ENCODE results near the gene TNFSF4.
"Not testable (repeated sequence)": the region's sequence is repeated elsewhere in the genome, so short reads cannot be mapped to it uniquely, and the experiment has no call there.

TNFSF4 gene, protein sequence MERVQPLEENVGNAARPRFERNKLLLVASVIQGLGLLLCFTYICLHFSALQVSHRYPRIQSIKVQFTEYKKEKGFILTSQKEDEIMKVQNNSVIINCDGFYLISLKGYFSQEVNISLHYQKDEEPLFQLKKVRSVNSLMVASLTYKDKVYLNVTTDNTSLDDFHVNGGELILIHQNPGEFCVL

DNA sequence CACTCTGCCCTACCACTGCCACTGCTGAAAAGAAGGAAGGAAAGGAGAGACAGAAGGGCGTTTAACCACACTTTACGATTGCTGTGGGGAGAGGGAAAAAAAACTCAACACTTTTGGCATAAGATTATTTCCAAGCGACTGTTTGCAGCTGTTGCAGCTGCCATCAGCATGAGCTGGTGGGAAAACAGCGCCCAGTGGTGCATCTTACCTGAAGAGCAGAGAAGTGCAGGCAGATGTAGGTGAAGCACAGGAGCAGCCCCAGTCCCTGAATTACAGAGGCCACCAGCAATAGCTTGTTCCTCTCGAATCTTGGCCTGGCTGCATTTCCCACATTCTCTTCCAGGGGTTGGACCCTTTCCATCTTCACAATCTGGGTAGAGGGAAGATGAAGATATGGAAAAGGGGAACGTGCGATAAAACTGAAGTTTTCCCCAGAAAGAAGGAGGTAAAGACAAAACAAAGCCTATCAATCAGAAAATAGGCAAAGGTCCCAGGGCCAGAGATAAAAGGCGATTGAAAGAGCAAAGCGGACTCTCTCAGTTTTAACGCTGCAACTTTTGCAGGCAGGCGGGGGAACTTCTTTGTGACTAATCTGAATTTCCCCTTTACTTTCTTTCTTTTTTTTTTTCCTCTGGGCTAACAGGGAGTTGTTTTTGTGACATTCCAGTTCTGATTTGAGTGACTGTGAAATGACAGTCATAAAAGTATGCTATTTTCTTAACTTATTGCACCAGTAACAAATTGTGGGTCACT, at the start of gene TNFSF4:
TSS of gene TNFSF4 (minus strand) at position 516 of the 753 bp plus-strand sequence. CDS start at position 361, 155 bp downstream.
- DNase-seq: peak; percentile 19

GRCh38 chr1:173255214-173255813, 48.2 kb upstream of the TNFSF4 start:
- DNase-seq: peak; percentile 15

DNA sequence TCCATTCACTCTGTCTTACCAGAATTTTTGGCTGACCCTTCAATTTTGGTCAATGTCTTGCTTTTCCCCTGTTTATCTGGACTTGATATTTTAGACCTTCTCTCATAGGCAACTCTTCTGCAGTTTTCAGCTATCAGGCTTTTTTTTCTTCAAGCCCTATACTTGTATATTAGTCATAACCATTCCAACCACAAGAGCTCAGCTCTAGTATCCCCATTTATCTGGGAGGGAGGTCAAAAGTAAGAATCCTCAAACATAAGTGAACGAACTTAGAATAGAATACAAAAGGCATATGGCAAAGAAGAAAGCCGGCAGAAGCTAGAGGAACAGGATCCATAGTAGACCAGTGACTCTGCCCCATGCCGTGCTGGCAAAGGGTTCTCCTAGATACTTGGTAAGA, 45.9 kb upstream of the TNFSF4 start:
- no peak for DNase-seq

GRCh38 chr1:173249349-173249748, 42.2 kb upstream of the TNFSF4 start:
- DNase-seq: no peak

- DNase-seq: no peak
These were observed 41.3 kb upstream of the TNFSF4 start for GRCh38 chr1:173248247-173248940.

GRCh38 chr1:173245892-173246291, 38.8 kb upstream of the TNFSF4 start:
- DNase-seq: no peak

GRCh38 chr1:173243300-173243699, 36.2 kb upstream of the TNFSF4 start:
- no peak for DNase-seq

DNA sequence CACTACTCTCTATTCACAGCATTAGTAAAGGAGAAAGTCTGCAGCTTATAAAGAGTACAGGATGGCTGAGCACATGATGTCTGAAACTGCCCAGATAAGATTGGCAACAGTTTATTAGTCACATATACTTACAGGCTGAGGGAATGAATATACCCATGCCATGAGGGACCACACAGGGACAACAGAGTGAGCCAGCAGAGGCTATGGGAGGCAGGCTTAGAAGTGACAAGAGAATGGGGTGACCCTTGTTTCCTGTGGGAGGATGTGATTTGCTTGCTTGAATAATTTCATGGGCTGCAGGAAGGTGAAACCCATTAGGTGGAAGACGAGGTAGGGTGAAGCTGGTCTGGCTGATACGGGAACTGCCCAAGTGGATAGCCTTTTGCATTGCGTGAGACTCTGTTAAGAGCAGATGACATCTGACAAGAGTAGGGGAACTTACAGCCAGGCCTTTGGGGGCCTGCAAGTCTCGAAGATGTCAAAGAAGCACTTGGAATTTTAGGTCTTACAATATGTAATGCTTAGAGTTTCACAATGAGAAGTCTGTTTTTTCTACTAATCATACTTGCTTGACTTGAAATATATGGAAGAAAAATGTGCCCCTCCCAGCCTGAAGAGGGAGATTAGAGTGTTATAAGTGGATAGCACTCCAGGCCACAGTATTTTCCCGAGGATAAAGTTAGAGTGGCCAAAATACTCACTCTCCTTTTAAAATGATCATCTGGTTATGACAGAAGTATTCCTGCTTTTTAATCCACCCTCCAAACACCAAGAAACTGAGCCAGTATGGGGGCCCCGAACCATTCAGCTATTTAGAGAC, 34.6 kb upstream of the TNFSF4 start:
- no peak for DNase-seq

GRCh38 chr1:173240609-173241008, 33.5 kb upstream of the TNFSF4 start:
- DNase-seq: no peak

GRCh38 chr1:173239058-173239457, 31.9 kb upstream of the TNFSF4 start:
- no peak for DNase-seq

DNA sequence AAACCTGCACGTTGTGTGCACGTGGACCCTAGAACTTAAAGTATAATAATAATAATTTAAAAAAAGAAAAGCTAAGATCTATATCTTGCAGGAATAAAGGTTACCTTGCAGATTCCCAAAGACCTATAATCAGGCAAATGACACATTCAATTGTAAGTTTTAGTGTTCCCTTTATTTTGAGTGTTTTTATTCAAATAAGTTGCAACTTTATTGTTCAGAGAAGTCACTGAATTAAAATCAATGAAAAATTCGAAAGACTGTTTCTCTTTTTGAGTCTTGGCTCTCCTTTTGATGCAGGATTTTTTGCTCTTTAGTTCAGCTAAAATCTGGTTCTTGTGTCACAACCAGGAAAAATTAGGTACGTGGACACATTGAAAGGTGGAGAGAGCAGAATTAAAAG, 27.8 kb upstream of the TNFSF4 start:
- DNase-seq: no peak

- not testable (repeated sequence) for DNase-seq
These were observed 27.3 kb upstream of the TNFSF4 start for GRCh38 chr1:173234434-173234833.

DNA sequence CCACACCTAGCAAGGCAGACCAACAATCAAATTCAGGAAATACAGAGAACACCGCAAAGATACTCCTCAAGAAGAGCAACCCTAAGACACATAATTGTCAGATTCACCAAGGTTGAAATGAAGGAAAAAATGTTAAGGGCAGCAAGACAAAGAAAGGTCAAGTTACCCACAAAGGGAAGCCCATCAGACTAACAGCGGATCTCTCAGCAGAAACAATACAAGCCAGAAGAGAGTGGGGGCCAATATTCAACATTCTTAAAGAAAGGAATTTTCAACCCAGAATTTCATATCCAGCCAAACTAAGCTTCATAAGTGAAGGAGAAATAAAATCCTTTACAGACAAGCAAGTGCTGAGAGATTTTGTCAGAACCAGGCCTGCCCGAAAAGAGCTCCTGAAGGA, 21.9 kb upstream of the TNFSF4 start:
- DNase-seq: not testable (repeated sequence)

- DNase-seq: no peak
These were observed 17.8 kb upstream of the TNFSF4 start for GRCh38 chr1:173224949-173225348.

- DNase-seq: no peak
These were observed 17.3 kb upstream of the TNFSF4 start for GRCh38 chr1:173224280-173224892.

DNA sequence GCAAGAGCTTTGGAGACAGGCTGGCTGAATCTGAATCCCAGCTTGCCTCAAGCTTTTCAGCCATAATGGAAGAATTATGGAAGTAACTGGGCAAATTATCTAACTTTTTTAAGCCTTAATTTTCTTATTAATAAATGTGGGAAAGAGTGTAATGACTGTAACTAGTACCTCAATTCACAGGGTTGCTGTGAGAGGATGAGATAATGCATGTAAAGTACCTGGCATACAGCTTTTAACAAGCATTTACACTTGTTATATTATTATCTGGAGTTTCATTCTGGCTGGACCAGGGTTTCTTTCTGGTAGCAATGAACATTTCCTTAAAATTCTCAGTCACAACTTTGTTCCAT, 15.9 kb upstream of the TNFSF4 start:
- DNase-seq: no peak

- DNase-seq: no peak
These were observed 15.3 kb upstream of the TNFSF4 start for GRCh38 chr1:173222149-173223030.

DNA sequence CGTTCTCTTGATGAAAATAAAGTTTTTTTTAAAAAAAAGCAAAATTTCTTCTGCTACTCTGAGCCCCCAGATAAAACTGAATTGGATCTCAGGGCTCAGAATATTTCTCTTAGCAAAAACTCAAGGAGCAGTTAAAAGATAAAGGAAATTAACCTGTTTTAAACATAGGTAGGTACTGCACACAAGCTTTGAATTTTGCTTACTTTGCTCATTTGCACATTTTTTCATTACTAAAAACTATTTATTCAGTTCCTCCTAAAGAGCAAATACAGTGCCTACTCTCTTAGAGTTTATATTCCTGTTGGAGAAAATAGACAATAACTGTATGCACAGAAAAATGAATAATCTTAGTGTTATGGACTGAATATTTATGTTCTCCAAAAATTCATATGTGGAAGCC, 13.0 kb upstream of the TNFSF4 start:
- DNase-seq: no peak

DNA sequence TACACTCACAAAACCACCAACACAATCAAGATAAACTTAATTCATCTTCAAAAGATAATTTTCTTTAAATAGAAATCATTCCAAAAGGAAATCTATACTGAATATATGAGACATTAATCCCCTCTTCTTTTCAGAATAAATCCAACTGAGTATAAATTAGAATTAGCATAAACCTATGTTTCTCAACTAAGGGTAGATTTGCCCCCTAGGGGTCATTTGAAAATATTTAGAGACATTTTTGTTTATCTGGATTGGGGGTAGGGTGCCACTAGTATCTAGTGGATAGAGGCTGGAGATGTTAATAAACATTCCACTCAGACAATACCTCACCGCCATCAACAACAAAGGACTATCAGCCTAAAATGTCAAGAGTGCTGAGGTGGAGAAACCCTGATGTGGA, 6.5 kb upstream of the TNFSF4 start:
- no peak for DNase-seq

DNA sequence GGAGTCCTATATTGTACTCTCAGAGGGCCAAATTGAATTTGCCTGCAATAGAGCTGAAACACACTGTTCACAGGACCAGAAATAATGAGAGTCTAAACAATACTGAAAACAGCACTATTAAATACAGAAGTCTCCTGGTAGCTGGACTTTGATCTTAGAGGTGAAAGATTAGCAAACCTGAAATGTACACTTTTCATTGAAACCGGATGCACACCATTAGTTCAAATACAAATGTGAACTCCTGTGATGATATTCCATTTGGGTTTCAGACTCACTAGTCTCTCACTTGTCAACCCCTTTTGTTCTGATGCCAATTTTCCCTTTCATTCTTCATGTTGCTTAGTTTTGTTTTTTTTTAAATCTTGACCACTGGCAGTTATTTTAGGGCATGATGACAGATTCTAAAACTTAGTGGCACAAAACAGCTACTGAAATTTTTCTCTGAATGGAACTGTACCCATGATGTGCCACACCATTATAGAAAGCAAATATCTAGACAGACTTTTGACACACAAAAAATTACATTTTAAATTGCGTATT, 5.9 kb upstream of the TNFSF4 start:
- no peak for DNase-seq

DNA sequence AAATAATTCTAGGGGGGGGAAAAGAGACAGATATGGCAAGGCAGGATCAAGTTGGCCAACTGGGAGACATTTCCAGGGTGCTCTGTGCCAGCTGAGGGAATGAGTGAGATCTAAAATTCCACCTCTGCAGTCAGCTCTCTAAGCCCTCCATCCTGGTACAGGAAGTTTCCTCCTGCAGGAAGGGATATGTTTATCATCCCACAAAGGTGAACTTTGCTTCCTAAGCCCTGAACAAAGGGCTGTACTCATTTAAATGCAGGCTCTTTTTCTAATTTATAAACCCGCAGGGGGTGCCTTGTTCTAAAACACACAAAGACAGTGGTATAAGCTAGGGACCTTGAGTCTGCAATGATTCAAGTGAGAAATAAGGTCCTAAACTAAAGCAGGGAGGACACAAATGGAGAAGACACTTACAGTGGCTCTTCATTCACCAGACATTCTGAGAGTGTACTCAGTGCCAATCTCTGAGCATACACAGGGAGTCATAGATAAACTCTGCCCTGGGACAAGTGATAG, 3.6 kb upstream of the TNFSF4 start:
- DNase-seq: no peak
